ENCODE measurements around the gene AKR1C4. TPM values are rescaled to one million over a fixed set of nuclear protein-coding genes. Genes with fewer than 3 reads are reported as not detected.

AKR1C4 gene
- total RNA-seq, 1 experiment from 2014 or later, result 0.40 TPM

DNA sequence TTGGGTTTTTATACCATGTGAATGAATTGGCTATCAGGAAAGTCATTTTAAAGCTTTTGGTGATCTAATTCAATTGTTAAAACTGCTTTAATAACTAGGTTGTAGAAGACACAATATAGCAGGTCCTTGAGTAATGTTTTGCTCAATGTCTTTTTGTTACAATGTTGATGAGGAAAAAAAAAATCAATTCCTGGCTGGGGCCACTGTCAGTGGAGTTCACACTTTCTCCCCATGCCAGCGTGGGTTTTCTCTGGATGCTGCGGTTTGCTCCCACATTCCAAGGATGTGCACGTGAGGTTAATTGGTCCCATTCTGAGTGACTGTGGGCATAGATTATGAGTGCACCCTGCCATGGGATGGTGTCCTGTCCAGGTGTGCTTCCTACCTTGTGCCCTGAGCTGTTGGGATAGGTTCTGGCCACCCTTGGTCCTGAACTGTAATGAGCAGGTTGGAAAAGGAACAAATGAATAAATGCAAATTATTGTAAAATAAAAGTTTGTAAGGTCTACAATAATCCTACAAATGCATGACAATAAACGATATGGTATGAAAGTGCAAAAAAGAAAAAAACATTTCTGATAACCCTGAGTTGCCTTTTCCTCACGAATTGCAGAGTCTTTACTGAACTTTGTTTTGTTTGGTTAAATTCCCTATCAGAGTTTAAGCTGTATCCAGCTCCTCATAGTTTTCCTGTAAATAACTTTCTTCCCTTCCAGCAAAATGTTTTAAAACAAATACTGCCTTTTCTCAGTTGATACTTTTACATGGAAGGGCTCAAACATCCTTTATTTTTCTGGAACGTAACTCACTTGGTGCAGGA, 62.7 kb downstream of the AKR1C4 start:
- Mint-ChIP-seq H3K27me3 (ENCODE audit: unreplicated experiment) (no peaks in the 10 kb centered on the region), H3K27ac (ENCODE audit: unreplicated experiment) (no peak overlapping the region), H3K36me3 (ENCODE audit: insufficient read depth, unreplicated experiment) (no peaks in the 10 kb centered on the region), H3K4me3 (ENCODE audit: low read depth, unreplicated experiment) (no peak overlapping the region), H3K4me1 (ENCODE audit: low read depth, unreplicated experiment) (peaks cover 18% of the 10 kb centered on the region), H3K9me3 (ENCODE audit: low read depth, unreplicated experiment) (peaks cover 4% of the 10 kb centered on the region)
- TF ChIP-seq, protein P1, sequence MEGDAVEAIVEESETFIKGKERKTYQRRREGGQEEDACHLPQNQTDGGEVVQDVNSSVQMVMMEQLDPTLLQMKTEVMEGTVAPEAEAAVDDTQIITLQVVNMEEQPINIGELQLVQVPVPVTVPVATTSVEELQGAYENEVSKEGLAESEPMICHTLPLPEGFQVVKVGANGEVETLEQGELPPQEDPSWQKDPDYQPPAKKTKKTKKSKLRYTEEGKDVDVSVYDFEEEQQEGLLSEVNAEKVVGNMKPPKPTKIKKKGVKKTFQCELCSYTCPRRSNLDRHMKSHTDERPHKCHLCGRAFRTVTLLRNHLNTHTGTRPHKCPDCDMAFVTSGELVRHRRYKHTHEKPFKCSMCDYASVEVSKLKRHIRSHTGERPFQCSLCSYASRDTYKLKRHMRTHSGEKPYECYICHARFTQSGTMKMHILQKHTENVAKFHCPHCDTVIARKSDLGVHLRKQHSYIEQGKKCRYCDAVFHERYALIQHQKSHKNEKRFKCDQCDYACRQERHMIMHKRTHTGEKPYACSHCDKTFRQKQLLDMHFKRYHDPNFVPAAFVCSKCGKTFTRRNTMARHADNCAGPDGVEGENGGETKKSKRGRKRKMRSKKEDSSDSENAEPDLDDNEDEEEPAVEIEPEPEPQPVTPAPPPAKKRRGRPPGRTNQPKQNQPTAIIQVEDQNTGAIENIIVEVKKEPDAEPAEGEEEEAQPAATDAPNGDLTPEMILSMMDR (IDR thresholded peaks at IDR 0.05; ENCODE audit: unreplicated experiment), result no peak
- intact Hi-C loops (cut with micrococcal nuclease; ENCODE audit: unreplicated experiment), result no loop called here
- CTCF ChIA-PET, result no interaction called here
- no peak for DNase-seq
- BruUV-seq (replicated peaks), result no TSS peak

DNA sequence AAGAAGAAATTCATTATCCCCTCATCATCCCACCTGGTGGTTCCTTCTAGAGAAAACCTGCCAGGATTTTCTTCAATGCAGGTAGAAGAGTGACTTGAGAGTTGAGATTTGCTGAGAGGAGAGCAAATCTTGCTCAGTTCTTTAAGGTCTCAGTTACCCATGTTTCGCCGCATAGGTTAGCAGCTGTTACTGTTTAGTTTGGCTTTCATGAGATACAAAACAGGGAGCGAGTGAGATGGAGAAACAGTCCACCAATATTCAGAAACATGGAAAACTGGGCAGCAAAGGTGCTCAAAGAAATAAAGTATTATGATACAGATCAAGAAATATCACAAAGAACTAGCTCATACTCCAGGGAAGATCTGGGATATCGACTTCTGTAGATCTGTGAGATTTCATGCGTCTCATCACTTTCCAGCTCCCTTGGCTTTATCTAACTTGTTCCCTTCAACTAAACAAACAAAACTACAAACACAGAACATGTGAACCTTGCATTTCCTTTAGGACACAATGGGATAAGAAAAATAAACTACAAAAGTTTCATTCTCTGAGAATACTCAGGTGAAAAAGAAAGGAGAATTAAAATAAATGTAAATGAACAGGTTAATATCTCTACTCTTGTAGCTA, 63.4 kb downstream of the AKR1C4 start:
- intact Hi-C loops (cut with micrococcal nuclease; ENCODE audit: unreplicated experiment), result no loop called here

DNA sequence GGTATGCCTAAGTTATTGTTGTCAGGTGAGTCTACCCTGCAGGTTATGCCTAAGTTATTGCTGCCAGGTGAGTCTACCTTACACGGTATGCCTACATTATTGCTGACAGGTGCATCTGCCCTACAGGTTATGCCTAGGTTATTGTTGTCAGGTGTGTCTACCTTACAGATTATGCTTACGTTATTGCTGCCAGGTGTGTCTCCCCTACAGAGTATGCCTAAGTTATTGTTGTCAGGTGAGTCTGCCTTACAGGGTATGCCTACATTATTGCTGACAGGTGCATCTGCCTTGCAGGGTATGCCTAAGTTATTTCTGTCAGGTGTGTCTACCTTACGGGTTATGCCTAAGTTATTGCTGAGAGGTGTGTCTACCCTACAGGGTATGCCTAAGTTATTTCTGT, 64.2 kb downstream of the AKR1C4 start:
- Mint-ChIP-seq H3K4me1 (ENCODE audit: low read depth, unreplicated experiment) (peaks cover 18% of the 10 kb centered on the region), H3K4me3 (ENCODE audit: low read depth, unreplicated experiment) (no peak overlapping the region), H3K27ac (ENCODE audit: unreplicated experiment) (no peak overlapping the region), H3K27me3 (ENCODE audit: unreplicated experiment) (no peaks in the 10 kb centered on the region), H3K36me3 (ENCODE audit: insufficient read depth, unreplicated experiment) (no peaks in the 10 kb centered on the region), H3K9me3 (ENCODE audit: low read depth, unreplicated experiment) (no peaks in the 10 kb centered on the region)
- TF ChIP-seq, protein P1 (IDR thresholded peaks at IDR 0.05; ENCODE audit: unreplicated experiment), result no peak
- CTCF ChIA-PET, result no interaction called here
- no TSS peak for BruUV-seq (replicated peaks)
- no peak for DNase-seq
- intact Hi-C loops (cut with micrococcal nuclease; ENCODE audit: unreplicated experiment), result no loop called here

More for the DNA sequence above, 63.4 kb downstream of the AKR1C4 start:
- Mint-ChIP-seq H3K27me3 (ENCODE audit: unreplicated experiment) (no peaks in the 10 kb centered on the region), H3K36me3 (ENCODE audit: insufficient read depth, unreplicated experiment) (no peaks in the 10 kb centered on the region), H3K4me1 (ENCODE audit: low read depth, unreplicated experiment) (peaks cover 18% of the 10 kb centered on the region), H3K27ac (ENCODE audit: unreplicated experiment) (no peak overlapping the region), H3K4me3 (ENCODE audit: low read depth, unreplicated experiment) (no peak overlapping the region), H3K9me3 (ENCODE audit: low read depth, unreplicated experiment) (peaks cover 2% of the 10 kb centered on the region)
- BruUV-seq (replicated peaks), result no TSS peak
- DNase-seq, result no peak
- TF ChIP-seq, protein P1 (IDR thresholded peaks at IDR 0.05; ENCODE audit: unreplicated experiment), result no peak
- CTCF ChIA-PET, result no interaction called here

DNA sequence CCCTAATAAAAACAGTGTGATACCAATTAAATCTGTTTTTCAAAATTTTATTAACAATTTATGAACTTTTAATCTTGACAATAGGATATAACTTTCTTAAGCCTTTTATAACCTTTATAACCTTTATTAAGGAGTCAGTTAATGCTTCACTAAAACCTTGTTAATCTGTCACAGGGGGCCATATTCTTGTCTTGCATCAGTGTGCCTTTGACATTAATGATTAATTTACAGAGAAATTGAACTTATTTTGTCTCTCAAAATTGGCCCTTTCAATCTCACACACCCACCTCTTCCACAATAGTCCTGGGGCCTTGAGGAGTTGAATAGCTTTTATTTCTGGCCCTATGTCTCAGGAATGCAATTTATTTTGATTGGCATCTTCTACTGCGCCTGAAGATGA, 68.5 kb downstream of the AKR1C4 start:
- CTCF ChIA-PET, result no interaction called here
- TF ChIP-seq, protein P1 (IDR thresholded peaks at IDR 0.05; ENCODE audit: unreplicated experiment), result no peak
- DNase-seq, result no peak
- Mint-ChIP-seq H3K36me3 (ENCODE audit: insufficient read depth, unreplicated experiment) (no peaks in the 10 kb centered on the region), H3K4me3 (ENCODE audit: low read depth, unreplicated experiment) (no peak overlapping the region), H3K27ac (ENCODE audit: unreplicated experiment) (no peak overlapping the region), H3K27me3 (ENCODE audit: unreplicated experiment) (no peaks in the 10 kb centered on the region), H3K4me1 (ENCODE audit: low read depth, unreplicated experiment) (peaks cover 32% of the 10 kb centered on the region), H3K9me3 (ENCODE audit: low read depth, unreplicated experiment) (no peaks in the 10 kb centered on the region)
- intact Hi-C loops (cut with micrococcal nuclease; ENCODE audit: unreplicated experiment), result no loop called here
- BruUV-seq (replicated peaks), result no TSS peak
